Measurements from ENCODE around the gene NATD1. TPM values are rescaled to one million over a fixed set of nuclear protein-coding genes. Genes with fewer than 3 reads are reported as not detected.
"Not testable (repeated sequence)": the region's sequence is repeated elsewhere in the genome, so short reads cannot be mapped to it uniquely, and the experiment has no call there.

Gene NATD1
- total RNA-seq, 2 donors from 2014 or later = 3.1 to 5.6 TPM

- intact Hi-C loops (cut with DNase I, micrococcal nuclease) = loop anchor here in 1 of 2 donors (10.0 kb wide), 1 partner anchor 165 kb away; the partner anchor contains the start of gene USP22
- DNase-seq = peak; percentile 79 to 85
- ATAC-seq = peak; percentile 51
Measured at GRCh38 chr17:21209511-21210175, 43.6 kb downstream of the NATD1 start.

GRCh38 chr17:21208352-21208751 is 44.9 kb downstream of the NATD1 start:
- intact Hi-C loops (cut with DNase I, micrococcal nuclease) = no loop called here
- ATAC-seq = no peak
- no peak for DNase-seq

DNA sequence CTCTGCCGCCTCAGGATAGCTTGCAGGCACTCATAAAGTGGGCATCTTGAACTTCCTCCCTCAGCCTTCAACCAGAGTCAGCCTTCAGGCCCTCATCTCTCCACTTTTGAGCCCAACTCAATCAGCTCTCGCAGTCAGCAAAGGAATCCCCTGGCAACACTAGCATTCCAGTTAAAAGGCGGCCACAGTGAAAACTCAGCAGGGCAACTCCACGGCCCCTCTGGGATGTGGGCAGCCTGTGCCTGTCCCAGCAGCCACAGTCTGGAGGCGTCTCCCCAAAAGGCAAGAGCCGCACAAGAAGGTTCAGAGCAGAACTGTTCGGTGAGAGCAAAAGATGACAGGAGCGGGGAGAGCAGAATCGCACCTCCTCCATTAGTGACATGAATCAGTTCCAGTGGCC is 48.3 kb downstream of the NATD1 start:
- intact Hi-C loops (cut with DNase I, micrococcal nuclease) = no loop called here
- no peak for ATAC-seq
- no peak for DNase-seq

- intact Hi-C loops (cut with DNase I, micrococcal nuclease) = no loop called here
- no peak for DNase-seq
- ATAC-seq = no peak
Measured at GRCh38 chr17:21202512-21202911, 50.7 kb downstream of the NATD1 start.

- DNase-seq (no peak), ATAC-seq (no peak)
- intact Hi-C loops (cut with DNase I, micrococcal nuclease) = no loop called here
Measured at GRCh38 chr17:21201874-21202273, 51.3 kb downstream of the NATD1 start.

GRCh38 chr17:21201298-21201595 is 52.0 kb downstream of the NATD1 start:
- no peak for ATAC-seq
- intact Hi-C loops (cut with DNase I, micrococcal nuclease) = no loop called here

DNA sequence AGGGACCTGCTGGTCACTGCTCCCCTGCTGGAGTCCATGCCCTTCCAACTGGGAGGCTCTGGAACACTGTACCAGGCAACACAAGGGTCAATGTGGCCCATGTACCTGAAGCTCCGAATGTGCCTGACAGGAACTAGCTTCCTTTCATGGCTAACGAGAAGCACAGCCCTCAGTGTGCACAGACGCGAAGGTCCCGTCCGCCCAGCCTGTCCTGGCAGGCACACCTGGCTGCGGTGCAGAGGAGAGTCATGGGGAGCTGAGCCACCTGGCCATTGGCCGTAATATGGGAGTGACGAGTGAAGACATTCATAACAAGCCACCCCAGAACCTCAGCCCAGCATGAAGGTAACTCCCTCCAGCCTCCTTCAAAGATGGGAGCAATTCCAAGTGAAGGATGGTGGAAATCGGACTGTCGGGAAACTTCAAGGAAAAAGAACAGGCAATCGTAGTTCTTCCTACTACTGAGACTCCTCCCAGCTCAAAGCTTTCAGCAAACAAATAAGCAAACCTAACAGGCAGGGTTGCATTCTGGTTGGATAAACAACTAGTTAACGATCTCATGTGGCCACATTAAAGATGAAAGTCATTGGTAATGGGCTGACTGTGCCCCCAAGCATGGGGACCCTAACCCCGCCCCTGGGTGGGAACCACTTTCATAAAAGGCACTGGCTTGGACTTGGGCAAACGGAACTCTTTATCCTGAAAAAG is 52.5 kb downstream of the NATD1 start:
- ATAC-seq (no peak), DNase-seq (no peak)
- intact Hi-C loops (cut with DNase I, micrococcal nuclease) = no loop called here

More at GRCh38 chr17:21201298-21201595, 52.0 kb downstream of the NATD1 start:
- no peak for DNase-seq

DNA sequence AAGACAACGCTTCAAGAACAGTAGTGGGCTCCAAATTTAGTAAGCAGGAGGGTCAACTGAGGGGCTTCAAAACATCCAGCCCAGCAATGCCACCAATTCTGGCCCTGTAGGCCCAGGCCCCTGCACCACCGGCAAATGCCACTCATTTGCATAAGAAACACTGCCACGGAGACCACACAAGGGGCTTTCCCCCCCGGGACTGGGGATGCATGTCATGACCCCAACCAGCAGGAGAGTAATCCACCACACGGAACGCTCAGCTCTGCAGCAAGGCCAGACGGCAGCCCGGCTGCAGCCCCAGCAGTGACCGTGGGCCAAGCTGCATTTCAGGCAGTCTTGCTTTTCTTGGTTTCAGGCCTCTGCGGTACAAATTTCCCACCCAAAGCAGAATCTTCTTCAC is 53.4 kb downstream of the NATD1 start:
- DNase-seq = no peak
- intact Hi-C loops (cut with DNase I, micrococcal nuclease) = no loop called here
- no peak for ATAC-seq

- intact Hi-C loops (cut with DNase I, micrococcal nuclease) = no loop called here
- DNase-seq = no peak
- ATAC-seq = no peak
Measured at GRCh38 chr17:21199311-21199710, 53.9 kb downstream of the NATD1 start.

GRCh38 chr17:21198411-21198810 is 54.8 kb downstream of the NATD1 start:
- no peak for DNase-seq
- ATAC-seq = no peak
- intact Hi-C loops (cut with DNase I, micrococcal nuclease) = no loop called here

GRCh38 chr17:21196126-21196525 is 57.1 kb downstream of the NATD1 start:
- intact Hi-C loops (cut with DNase I, micrococcal nuclease) = no loop called here
- ATAC-seq = no peak
- no peak for DNase-seq

DNA sequence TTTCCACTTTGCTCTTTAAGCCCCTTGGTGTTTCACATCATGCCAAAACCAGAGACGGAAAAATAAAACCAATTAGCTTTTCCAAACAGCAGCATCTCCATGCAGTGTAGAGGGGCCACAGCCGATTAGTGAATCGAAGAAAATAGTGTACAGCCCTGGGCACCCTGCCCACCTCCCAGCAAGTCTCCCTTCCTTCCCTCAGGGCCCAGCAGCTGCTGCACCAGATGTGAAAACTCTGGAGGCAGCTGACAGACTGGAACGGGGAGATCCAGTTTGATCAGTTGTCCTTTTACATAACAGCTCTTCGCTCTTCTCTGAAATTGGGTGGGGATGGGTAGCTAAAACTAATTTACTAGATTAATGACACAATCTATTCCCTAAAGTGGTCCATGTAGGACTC is 58.5 kb downstream of the NATD1 start:
- ATAC-seq (no peak), DNase-seq (peak in 1 of 2 donors; percentile 24)
- intact Hi-C loops (cut with DNase I, micrococcal nuclease) = no loop called here

DNA sequence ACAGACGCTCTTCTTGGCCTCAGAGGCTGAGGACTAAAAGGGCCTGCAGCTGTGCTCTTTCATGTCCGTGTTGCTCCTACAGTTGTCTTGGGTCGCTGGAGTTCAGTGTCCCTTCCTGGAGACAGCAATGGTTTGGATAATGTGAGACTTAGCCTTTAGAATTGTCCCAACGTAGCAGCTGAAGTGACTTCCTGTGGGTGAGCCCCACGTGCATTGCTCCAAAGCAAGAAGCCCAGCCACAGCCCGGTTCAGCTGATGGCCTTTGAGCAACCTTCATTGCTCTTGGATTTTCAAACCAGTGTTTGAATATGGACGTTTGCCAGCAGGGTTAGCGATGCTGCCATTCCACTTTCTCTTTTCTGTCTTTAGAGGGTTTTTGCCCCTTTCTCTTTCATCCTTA is 59.0 kb downstream of the NATD1 start:
- DNase-seq = no peak
- ATAC-seq = no peak
- intact Hi-C loops (cut with DNase I, micrococcal nuclease) = no loop called here

GRCh38 chr17:21193031-21193430 is 60.2 kb downstream of the NATD1 start:
- intact Hi-C loops (cut with DNase I, micrococcal nuclease) = no loop called here
- peak; percentile 5 for ATAC-seq
- DNase-seq = no peak

DNA sequence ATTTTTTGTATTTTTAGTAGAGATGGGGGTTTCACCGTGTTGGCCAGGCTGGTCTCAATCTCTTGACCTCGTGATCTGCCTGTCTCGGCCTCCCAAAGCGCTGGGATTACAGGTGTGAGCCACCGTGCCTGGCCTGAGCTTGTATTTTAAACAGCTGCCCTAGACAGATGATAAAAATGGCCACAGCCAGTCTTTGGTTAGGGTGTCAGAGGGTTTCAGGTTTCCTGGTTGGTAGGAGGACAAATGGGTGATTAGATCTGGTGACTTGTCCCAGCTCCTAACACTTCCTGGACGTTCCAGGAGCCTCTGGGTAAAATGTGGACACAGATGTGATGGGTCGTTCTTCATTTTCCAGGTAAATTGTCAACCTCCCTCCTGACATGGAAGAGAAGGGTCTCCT is 60.8 kb downstream of the NATD1 start:
- intact Hi-C loops (cut with DNase I, micrococcal nuclease); ATAC-seq; DNase-seq: not testable (repeated sequence)

DNA sequence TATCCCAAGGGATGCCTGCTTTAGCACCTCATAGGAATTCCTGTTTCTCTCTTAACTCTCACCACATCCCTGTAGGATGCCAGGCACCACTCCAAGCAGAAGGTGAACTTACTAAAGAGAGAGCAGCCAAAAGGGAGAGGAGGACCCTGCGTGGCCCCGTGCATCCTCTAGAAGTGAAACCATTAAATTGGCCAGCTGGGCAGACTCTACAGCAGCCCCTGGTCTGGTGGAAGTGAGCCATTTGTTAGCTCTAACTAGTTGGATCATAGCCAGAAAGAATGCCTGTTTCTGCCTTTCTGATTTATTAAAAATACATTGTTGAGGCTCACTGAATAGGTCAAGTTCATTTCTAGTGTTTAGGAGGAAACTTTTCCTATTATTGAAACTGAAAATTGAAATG is 61.5 kb downstream of the NATD1 start:
- no peak for ATAC-seq

DNA sequence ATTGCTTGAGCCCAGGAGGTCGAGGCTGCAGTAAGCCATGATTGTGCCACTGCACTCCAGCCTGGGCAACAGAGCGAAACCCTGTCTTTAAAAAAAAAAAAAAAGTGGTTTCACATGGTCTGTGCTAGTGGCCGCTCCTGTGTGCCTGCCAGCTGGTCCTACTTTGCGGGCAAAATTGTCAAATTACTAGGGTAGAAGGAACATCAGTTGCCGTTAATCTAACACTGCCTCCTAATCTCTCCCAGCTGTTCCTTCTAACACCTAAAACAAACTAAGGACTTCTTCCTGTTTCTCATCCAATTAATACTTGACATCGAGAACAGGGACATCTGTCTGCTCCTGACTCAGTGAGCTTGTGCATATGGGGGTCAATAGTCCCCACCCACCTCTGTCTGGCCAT is 63.1 kb downstream of the NATD1 start:
- no peak for ATAC-seq
- no peak for DNase-seq

More for the DNA sequence above, 61.5 kb downstream of the NATD1 start:
- DNase-seq = no peak
- intact Hi-C loops (cut with DNase I, micrococcal nuclease) = no loop called here

DNA sequence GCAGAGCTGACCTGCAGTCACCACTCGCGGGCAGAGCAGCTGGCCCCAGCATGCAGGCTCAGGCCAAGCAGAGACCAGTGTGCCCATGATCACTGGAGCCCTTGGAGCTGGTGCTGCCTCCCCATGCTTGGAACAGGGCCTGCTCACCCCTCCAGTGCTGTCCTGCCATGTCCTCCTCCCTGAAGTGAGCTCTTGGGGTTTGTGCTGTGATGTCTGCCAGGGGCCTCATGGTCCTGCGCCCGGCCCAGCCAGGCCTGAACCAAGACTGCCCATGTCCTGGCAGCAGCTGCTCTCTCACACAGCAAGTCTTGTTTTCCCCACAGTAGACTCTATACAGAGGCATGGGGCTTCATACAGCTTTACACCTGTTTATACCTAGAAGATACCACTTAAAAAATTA is 63.8 kb downstream of the NATD1 start:
- DNase-seq (no peak), ATAC-seq (no peak)
- intact Hi-C loops (cut with DNase I, micrococcal nuclease) = no loop called here

More for the DNA sequence above, 63.1 kb downstream of the NATD1 start:
- intact Hi-C loops (cut with DNase I, micrococcal nuclease) = no loop called here
